GM19043 (cell line): ENCODE results near the gene GOLGA8J.
"Not testable (repeated sequence)": the region's sequence is repeated elsewhere in the genome, so short reads cannot be mapped to it uniquely, and the experiment has no call there.

Experiments used
- ATAC-seq: cut with Tn5 transposase; IDR thresholded peaks from one replicate; pipeline ENCODE4 v1.9.1; 2021; ENCODE audit warnings: low read depth; ENCODE audit not compliant: unreplicated experiment

The GOLGA8J gene

GRCh38 chr15:30082655-30083054 lies at the start of gene GOLGA8J:
TSS of gene GOLGA8J (plus strand) at chr15:30082955. CDS start at chr15:30083053, 98 bp downstream.
- not testable (repeated sequence) for ATAC-seq

- no peak for ATAC-seq
These were observed 49.5 kb upstream of the GOLGA8J start for GRCh38 chr15:30033211-30033610.

DNA sequence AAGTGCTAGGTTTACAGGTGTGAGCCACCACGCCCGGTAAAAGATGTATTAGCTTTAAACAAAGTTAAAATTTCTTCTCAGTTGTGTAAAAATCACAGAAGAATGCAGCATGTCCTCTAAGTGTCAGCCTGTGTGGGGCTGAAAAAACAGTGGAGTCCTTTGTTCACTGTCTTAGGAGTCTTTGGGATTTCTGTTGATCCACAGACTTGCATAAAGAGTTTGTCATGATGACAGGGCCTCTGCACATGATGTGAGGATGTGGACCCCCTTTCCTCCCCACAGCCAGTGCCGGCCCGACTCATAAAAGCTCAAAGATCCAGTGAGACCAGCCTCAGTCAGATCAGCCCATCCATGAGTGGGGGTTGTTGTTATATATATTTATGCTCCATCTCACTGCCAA lies 49.0 kb upstream of the GOLGA8J start:
- no peak for ATAC-seq

- no peak for ATAC-seq
These were observed 46.6 kb upstream of the GOLGA8J start for GRCh38 chr15:30036036-30036703.

DNA sequence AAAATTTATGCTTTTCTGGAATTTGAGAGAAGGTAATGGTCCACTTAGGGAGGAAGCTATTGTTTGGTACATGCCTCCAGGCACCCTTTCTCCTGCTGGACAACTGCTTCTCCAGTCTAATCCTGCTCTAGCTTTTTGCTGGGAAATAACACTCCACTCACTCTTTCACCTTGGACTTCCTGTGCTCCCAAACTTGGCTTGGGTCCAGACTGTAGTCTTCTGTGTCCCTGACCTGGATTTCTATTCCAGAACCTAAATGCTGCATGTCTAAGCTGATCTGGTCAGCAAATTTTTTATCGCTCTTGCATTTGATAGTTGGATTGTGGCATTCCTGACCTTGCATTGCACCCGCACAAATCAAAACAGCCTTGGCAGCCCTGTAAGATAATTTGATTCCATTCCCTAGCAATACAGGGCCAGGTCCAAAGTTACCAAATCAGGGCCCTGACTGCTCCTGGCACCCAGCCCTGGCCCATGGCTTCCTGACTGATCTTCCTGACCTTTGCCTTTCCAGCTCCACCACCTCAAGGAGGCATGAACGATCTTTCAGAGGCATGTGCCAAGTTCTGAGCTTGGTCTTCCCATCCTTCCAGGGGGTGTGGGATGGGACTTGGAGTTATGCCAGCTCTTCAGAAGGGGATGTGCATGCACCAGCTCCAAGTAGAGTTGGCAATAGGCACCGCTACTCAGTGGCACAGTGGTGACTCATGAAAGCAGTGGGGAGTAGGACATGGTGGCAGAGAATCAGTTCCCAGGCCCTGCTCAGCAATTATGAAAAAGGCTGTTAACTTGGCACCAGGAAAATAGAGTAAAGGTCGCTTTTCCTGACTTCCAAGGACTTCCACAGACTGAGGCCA lies 43.9 kb upstream of the GOLGA8J start:
- no peak for ATAC-seq

DNA sequence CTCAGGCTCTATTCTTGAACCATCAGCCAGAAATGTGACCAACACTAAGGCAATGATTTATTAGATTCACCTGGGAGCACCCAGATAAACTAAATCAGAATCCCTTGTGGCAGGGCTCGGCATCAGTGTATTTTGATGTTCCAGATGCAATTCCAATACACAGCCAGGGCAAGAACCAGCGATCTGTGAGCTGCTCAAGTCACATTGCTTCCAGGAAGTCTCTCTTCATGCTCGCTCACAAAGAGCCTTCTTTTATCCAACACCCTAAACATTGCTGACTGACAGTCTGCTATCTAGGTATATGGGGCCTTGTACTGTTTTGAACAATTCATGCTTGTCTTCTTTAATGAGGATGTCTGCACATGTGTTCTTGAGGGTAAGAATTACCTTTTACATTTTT lies 40.9 kb upstream of the GOLGA8J start:
- ATAC-seq = no peak

DNA sequence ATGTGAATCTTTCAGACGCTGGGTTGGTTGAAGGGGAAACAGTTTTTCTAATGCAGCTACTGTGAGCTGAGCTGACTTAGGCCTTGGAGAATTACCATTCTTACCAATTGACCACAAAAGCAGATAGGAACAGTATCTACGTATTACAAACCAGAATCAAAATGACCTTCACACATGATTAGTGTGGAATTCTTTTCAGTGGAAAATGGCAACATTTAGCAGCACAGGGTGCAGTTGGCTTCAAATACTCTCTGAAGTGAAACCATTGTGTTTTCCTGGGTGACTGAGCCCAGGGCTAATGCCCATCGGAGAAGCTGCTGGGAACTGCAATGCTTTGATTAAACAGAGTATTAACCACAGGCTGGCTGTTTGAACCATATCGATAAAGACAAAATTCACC lies 40.2 kb upstream of the GOLGA8J start:
- ATAC-seq = no peak

DNA sequence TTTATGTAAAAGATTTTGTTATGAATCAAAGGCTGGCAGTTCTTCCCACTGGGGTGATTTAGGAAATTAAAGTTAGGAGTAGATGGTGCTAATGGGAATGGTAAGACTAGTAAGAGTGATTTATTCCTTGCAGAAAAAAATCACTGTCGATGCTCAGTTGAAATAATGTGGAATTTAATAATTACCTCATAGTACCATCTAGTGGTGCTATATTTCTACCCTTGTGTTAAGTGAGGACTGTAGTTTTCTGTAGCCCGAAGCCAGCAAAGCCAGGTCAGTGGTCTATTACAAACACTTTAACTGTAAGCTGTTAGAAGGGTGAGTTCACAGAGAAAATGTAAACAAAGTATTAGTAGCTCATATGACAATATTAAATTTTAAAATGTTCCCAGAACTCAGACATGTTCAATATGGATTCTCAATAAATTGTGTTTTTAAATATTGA lies 39.5 kb upstream of the GOLGA8J start:
- no peak for ATAC-seq

DNA sequence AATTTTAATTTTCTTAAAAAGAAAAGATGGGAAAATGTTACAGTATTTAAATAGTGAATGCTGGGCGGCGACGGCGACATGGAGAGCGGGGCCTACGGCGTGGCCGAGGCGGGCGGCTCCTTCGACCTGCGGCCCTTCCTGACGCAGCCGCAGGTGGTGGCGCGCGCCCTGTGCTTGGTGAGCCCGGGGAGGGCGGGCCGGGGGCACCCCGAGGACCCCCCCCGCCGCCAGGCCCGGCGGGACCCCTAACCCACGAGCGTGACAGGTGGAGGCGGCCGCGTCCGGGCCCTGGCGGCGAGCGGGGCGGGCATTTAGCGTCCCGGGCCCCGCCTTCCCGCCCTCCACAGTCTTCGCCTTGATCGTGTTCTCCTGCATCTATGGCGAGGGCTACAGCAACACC lies 38.4 kb upstream of the GOLGA8J start:
- ATAC-seq = no peak

DNA sequence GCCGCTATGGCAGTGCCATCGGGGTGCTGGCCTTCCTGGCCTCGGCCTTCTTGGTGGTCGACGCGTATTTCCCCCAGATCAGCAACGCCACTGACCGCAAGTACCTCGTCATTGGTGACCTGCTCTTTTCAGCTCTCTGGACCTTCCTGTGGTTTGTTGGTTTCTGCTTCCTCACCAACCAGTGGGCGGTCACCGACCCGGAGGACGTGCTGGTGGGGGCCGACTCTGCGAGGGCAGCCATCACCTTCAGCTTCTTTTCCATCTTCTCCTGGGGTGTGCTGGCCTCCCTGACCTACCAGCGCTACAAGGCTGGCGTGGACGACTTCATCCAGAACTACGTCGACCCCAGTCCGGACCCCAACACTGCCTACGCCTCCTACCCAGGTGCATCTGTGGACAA lies 37.9 kb upstream of the GOLGA8J start:
- not testable (repeated sequence) for ATAC-seq

DNA sequence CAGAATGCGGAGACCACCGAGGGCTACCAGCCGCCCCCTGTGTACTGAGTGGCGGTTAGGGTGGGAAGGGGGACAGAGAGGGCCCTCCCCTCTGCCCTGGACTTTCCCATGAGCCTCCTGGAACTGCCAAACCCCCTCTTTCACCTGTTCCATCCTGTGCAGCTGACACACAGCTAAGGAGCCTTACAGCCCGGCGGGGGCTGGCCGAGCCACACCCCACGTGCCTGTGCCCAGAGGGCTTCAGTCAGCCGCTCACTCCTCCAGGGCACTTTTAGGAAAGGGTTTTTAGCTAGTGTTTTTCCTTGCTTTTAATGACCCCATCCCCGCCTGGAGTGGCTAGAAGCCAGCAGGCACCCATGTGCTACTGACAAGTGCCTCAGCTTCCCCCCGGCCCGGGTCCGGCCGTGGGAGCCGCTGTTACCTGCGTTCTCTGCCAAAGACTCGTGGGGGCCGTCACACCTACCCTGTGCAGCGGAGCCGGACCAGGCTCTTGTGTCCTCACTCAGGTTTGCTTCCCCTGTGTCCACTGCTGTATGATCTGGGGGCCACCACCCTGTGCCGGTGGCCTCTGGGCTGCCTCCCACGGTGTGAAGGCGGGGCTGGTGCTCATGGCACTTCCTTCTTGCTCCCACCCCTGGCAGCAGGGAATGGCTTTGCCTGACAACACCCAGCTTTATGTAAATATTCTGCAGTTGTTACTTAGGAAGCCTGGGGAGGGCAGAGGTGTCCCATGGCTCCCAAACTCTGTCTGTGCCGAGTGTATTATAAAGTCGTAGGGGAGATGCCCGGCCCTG lies 37.3 kb upstream of the GOLGA8J start:
- not testable (repeated sequence) for ATAC-seq

- no peak for ATAC-seq
These were observed 36.3 kb upstream of the GOLGA8J start for GRCh38 chr15:30046430-30046829.

GRCh38 chr15:30055604-30056003 lies 27.2 kb upstream of the GOLGA8J start:
- ATAC-seq = no peak

DNA sequence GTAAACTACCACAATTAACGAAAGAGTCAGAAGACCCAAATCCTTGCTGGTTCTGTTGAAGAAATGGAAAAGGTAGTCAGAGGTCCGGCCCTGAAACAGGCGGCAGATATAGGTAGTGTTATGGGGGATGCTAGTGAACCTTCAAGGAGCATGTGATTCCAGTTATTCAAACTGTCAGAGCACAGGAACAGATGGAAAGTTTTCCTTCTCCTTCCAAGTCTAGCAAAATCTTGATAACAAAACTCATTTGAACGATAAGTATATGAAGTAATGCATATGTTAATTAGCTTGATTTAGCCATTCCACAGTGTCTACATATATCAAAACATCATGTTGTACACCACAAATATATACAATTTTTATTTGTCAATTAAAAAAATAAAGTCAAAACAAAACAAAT lies 26.6 kb upstream of the GOLGA8J start:
- no peak for ATAC-seq

DNA sequence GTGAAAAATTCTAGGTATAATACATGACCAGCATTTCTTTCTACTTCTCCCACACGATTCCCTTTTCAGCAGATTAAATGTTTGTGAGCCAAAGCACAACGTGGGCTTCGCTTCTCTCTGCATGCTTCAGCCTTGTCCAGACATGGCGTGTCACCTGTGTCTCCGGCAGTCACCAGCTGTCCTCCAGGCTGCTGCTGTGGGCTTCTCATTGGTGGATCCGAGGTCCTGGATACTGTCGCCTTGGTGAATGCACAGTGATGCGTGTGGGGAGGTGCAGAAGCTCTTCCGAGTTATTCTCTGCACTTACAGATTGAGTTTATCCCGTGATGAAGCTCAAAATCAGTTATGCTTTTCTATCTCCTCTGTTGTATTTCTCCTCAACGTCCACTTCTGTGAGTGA lies 23.0 kb upstream of the GOLGA8J start:
- no peak for ATAC-seq

DNA sequence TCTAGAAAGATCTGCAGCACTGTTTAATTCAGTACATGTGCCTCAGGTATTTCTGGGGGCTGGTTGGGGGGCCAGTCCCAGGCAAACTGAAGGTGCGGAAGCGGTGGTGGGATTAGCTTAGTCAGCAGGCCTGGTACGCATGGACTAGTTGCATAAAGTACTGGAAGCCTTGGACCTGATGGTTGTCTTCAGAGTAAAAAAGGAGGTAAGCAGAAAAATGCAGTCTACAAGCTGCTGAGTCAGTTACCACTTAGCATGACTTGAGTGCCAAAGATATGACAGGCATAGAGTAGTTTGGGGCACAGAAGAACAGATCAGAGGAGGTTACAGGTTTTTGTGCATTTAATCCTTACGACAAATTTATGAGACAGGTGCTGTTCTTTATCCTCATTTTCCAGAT lies 19.9 kb upstream of the GOLGA8J start:
- ATAC-seq = no peak

GRCh38 chr15:30063835-30064546 lies 18.8 kb upstream of the GOLGA8J start:
- no peak for ATAC-seq

DNA sequence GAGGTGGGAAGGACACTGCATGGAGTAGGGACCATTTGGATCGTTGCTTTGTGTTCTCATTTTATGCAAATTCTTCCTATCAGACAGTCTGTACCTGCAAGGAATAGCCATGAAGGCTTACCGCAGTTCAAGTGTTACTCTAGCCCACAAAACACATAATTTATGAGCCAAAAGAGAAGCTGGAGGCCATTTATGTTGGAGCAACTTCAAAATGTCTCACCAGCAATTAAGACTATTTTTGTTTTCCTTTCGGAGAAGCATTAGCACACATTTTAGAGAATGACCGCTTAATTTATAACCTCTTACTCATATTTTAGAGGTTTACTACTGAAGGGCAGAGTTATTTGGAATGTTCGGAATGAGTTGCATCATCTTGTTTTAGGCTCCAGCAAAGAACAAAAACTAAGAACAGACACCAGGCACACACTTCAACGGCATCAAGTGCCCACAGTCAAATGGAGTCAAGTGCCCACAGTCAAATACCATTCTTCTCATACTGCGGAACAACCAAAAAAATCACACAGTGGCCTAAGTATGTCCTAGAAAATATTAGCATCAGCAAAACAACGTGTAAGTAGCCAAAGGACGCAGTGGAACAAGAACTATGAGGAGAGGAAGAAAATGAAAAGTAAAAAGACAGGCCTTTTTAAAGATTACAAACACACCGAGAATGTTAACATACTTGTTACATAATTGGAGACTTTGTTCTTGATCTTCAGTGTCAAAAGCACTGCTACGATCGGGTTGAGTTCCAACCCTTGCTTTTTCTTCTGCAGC lies 17.5 kb upstream of the GOLGA8J start:
- ATAC-seq = no peak

- no peak for ATAC-seq
These were observed 14.4 kb upstream of the GOLGA8J start for GRCh38 chr15:30068326-30068725.

DNA sequence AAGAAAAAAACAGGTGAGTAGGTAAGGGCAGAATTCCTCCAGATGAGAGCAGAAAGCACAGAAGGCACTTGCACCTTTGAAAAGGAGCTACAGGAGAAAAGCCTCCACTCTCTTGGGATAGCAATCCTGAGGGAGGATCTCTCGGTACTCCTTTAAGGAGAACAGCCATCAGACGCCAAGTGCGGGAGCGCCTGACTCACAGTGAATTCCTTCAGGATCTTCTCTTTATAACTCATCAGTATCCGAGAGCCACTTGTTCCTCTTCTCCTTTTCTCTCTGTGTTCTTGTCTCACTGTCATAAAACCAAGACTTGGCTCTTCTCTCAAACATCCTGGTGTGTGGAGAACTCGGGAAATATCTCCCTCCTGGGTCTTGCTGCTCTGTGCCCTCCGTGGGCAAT lies 10.1 kb upstream of the GOLGA8J start:
- ATAC-seq = no peak
